PC-9 (cell line): ENCODE measurements around the gene MCF2L. TPM values are rescaled to one million over a fixed set of nuclear protein-coding genes. Genes with fewer than 3 reads are reported as not detected.

Source experiments
- BruUV-seq: library from RNA; stranded (reverse); fragments of 400-500 nt; replicated peaks from 2 replicates; lab custom pipeline; 2021; lab: Mats Ljungman, UMichigan
- CTCF ChIA-PET: fragments of 300-600 bp; sonication (Branson Sonifier 250); formaldehyde crosslinking; loops from one replicate; lab custom pipeline; 2022; ENCODE audit warnings: antibody characterized with exemption; lab: Charles Lee
- POLR2A ChIA-PET: fragments of 300-600 bp; sonication (Branson Sonifier 250); formaldehyde crosslinking; loops from one replicate; lab custom pipeline; 2022; ENCODE audit warnings: antibody characterized with exemption; ENCODE audit not compliant: unreplicated experiment; lab: Charles Lee
- DNase-seq, 2 experiments: peaks; one replicate each; pipeline versions ENCODE4 v3.0.0 to v3.0.0-alpha.2; 2015 to 2022; ENCODE audit warnings: mixed read lengths in 1 of 2
- H2AFZ ChIP-seq: fragments of 200-600 bp; sonication (generic); 2 replicates; pipeline ENCODE4 v1.8.1; 2017; ENCODE audit warnings: antibody characterized with exemption
- H3F3A ChIP-seq: fragments of 200-600 bp; sonication (generic); 2 replicates; pipeline ENCODE4 v1.8.1; 2017; ENCODE audit warnings: antibody characterized with exemption, mild to moderate bottlenecking, low read depth; ENCODE audit not compliant: insufficient read depth
- H3K27ac ChIP-seq: fragments of 200-600 bp; sonication (generic); 2 replicates; pipeline ENCODE4 v1.6.1; 2016; ENCODE audit warnings: mixed run types
- H3K27me3 ChIP-seq: fragments of 200-600 bp; sonication (generic); 2 replicates; pipeline ENCODE4 v1.6.1; 2016; ENCODE audit warnings: low read depth, mixed run types; ENCODE audit not compliant: insufficient read depth
- H3K36me3 ChIP-seq: fragments of 200-600 bp; sonication (generic); 2 replicates; pipeline ENCODE4 v1.6.1; 2016; ENCODE audit warnings: low read depth, mixed run types
- H3K4me1 ChIP-seq: fragments of 200-600 bp; sonication (generic); replicated peaks from 2 replicates; pipeline ENCODE4 v1.6.1; 2016; ENCODE audit warnings: mixed run types; ENCODE audit not compliant: insufficient read depth
- H3K4me2 ChIP-seq: fragments of 200-600 bp; sonication (generic); 2 replicates; pipeline ENCODE4 v1.6.1; 2017; ENCODE audit warnings: mixed run types
- H3K4me3 ChIP-seq: fragments of 200-600 bp; sonication (generic); 2 replicates; pipeline ENCODE4 v1.6.1; 2016; ENCODE audit warnings: mixed run types
- H3K79me2 ChIP-seq: fragments of 200-600 bp; sonication (generic); 2 replicates; pipeline ENCODE4 v1.6.1; 2017; ENCODE audit warnings: low read depth, mixed run types
- H3K9me2 ChIP-seq: fragments of 200-600 bp; sonication (generic); 2 replicates; pipeline ENCODE4 v1.8.1; 2017; ENCODE audit warnings: mild to moderate bottlenecking; ENCODE audit not compliant: insufficient read depth
- H3K9me3 ChIP-seq: fragments of 200-600 bp; sonication (generic); 2 replicates; pipeline ENCODE4 v1.8.1; 2016; ENCODE audit warnings: low read depth; ENCODE audit not compliant: insufficient read depth
- H4K20me1 ChIP-seq: fragments of 200-600 bp; sonication (generic); 2 replicates; pipeline ENCODE4 v1.8.1; 2017; ENCODE audit not compliant: insufficient read depth
- EZH2 ChIP-seq: fragments of 200-600 bp; sonication (generic); IDR thresholded peaks from 2 replicates; pipeline ENCODE4 v1.8.0; 2017; ENCODE audit warnings: antibody characterized with exemption, low read depth
- intact Hi-C: fragments of 100-400 bp; cut with micrococcal nuclease; formaldehyde crosslinking; loops from one replicate; pipeline ENCODE4 v1.10.0; 2022; ENCODE audit not compliant: unreplicated experiment
- total RNA-seq: library from RNA; stranded (reverse); gene quantifications from 2 replicates; pipeline ENCODE4 v1.2.3, GENCODE V29; 2021
- TF ChIP-seq, protein P1 (sequence below): fragments of 200-600 bp; sonication (generic); conservative IDR thresholded peaks from 2 replicates; pipeline ENCODE4 v1.6.1; 2017; ENCODE audit warnings: mixed run types, antibody characterized with exemption, mild to moderate bottlenecking, moderate library complexity

MCF2L gene
- total RNA-seq, 1 experiment from 2014 or later, result 28.2 TPM

DNA sequence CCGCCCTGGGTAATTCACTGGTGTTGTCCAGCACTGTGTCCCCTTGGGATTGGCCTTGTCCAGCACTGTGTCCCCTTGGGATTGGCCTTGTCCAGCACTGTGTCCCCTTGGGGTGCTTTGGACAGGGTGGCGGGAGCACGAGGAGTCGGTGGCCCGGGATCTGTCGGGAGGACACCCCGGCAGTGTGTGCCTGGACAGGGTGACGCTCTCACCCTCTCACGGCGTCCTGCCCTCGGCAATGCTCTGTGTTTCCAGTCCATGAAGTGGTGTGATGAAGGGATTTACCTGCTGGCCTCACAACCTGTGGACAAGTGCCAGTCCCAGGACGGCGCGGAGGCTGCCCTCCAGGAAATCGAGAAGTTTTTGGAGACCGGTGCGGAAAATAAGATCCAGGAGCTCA lies 106.7 kb downstream of the MCF2L start:
- H3K36me3 ChIP-seq, result no peaks in the 10 kb centered on the region
- CTCF ChIA-PET, result no interaction called here
- H3K4me3 ChIP-seq, result no peak overlapping the region
- POLR2A ChIA-PET, result no interaction called here
- H3K9me2 ChIP-seq, result no peaks in the 10 kb centered on the region
- TF ChIP-seq EZH2, result no peak
- TF ChIP-seq, protein P1, sequence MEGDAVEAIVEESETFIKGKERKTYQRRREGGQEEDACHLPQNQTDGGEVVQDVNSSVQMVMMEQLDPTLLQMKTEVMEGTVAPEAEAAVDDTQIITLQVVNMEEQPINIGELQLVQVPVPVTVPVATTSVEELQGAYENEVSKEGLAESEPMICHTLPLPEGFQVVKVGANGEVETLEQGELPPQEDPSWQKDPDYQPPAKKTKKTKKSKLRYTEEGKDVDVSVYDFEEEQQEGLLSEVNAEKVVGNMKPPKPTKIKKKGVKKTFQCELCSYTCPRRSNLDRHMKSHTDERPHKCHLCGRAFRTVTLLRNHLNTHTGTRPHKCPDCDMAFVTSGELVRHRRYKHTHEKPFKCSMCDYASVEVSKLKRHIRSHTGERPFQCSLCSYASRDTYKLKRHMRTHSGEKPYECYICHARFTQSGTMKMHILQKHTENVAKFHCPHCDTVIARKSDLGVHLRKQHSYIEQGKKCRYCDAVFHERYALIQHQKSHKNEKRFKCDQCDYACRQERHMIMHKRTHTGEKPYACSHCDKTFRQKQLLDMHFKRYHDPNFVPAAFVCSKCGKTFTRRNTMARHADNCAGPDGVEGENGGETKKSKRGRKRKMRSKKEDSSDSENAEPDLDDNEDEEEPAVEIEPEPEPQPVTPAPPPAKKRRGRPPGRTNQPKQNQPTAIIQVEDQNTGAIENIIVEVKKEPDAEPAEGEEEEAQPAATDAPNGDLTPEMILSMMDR, result no peak
- H3K4me1 ChIP-seq, result no peaks in the 10 kb centered on the region
- no peaks in the 10 kb centered on the region for H3K79me2 ChIP-seq
- H3K27me3 ChIP-seq, result no peaks in the 10 kb centered on the region
- H2AFZ ChIP-seq, result no peak overlapping the region
- H3F3A ChIP-seq, result no peaks in the 10 kb centered on the region
- H3K9me3 ChIP-seq, result no peaks in the 10 kb centered on the region
- H3K4me2 ChIP-seq, result no peak overlapping the region
- no peak for DNase-seq
- H3K27ac ChIP-seq, result no peak overlapping the region
- no TSS peak for BruUV-seq
- no peaks in the 10 kb centered on the region for H4K20me1 ChIP-seq
- intact Hi-C loops, result no loop called here

- H3K9me2 ChIP-seq, result no peaks in the 10 kb centered on the region
- no peaks in the 10 kb centered on the region for H3K9me3 ChIP-seq
- ChIA-PET POLR2A (no interaction called here), CTCF (no interaction called here)
- DNase-seq, result no peak
- H3K4me3 ChIP-seq, result no peak overlapping the region
- intact Hi-C loops, result no loop called here
- TF ChIP-seq, protein P1, result no peak
- TF ChIP-seq EZH2, result no peak
- H3K4me1 ChIP-seq, result no peaks in the 10 kb centered on the region
- no peaks in the 10 kb centered on the region for H3K36me3 ChIP-seq
- no peaks in the 10 kb centered on the region for H3K79me2 ChIP-seq
- no peaks in the 10 kb centered on the region for H3K27me3 ChIP-seq
- H3F3A ChIP-seq, result no peaks in the 10 kb centered on the region
- no peak overlapping the region for H3K4me2 ChIP-seq
- no peak overlapping the region for H3K27ac ChIP-seq
- BruUV-seq, result no TSS peak
- no peak overlapping the region for H2AFZ ChIP-seq
- H4K20me1 ChIP-seq, result no peaks in the 10 kb centered on the region
Measured at GRCh38 chr13:113076681-113077401, 107.8 kb downstream of the MCF2L start.

GRCh38 chr13:113077566-113077952 lies 108.5 kb downstream of the MCF2L start:
- no TSS peak for BruUV-seq
- CTCF ChIA-PET, result no interaction called here

More at GRCh38 chr13:113077566-113077952, 108.5 kb downstream of the MCF2L start:
- no peaks in the 10 kb centered on the region for H3K9me3 ChIP-seq
- no peaks in the 10 kb centered on the region for H3K36me3 ChIP-seq
- H3K27ac ChIP-seq, result no peak overlapping the region
- no peaks in the 10 kb centered on the region for H3K4me1 ChIP-seq
- H3F3A ChIP-seq, result no peaks in the 10 kb centered on the region
- intact Hi-C loops, result no loop called here
- H4K20me1 ChIP-seq, result no peaks in the 10 kb centered on the region
- H3K79me2 ChIP-seq, result no peaks in the 10 kb centered on the region
- no peak overlapping the region for H3K4me3 ChIP-seq
- POLR2A ChIA-PET, result no interaction called here
- no peaks in the 10 kb centered on the region for H3K27me3 ChIP-seq
- TF ChIP-seq EZH2, result no peak
- TF ChIP-seq, protein P1, result no peak
- no peak overlapping the region for H2AFZ ChIP-seq
- H3K9me2 ChIP-seq, result no peaks in the 10 kb centered on the region
- no peak overlapping the region for H3K4me2 ChIP-seq
- no peak for DNase-seq
